Nephron (organoid): ENCODE data around the gene MYOD1.

Experiments
- H3K27ac Mint-ChIP-seq, 3 experiments: 2 replicates each; pipeline ENCODE4 v1.8.0; 2020; ENCODE audit warnings: mixed read lengths in 3 of 3, mild to moderate bottlenecking in 2 of 3, moderate library complexity in 1 of 3
- H3K27me3 Mint-ChIP-seq: 2 replicates; pipeline ENCODE4 v1.8.0; 2021; ENCODE audit warnings: low read depth, mild to moderate bottlenecking, moderate library complexity, mixed read lengths
- H3K36me3 Mint-ChIP-seq: 2 replicates; pipeline ENCODE4 v1.8.0; 2020; ENCODE audit warnings: low read depth, mixed read lengths
- H3K4me1 Mint-ChIP-seq: 2 replicates; pipeline ENCODE4 v1.8.0; 2020; ENCODE audit warnings: mixed read lengths
- H3K4me3 Mint-ChIP-seq, 3 experiments: 2 replicates each; pipeline ENCODE4 v1.8.0; 2020; ENCODE audit warnings: mild to moderate bottlenecking in 3 of 3, mixed read lengths in 3 of 3, moderate library complexity in 2 of 3
- H3K9me3 Mint-ChIP-seq: 2 replicates; pipeline ENCODE4 v1.8.0; 2020; ENCODE audit warnings: mixed read lengths
- CTCF ChIP-seq, 3 experiments: fragments of 200-600 bp; sonication (generic); IDR thresholded peaks; one replicate each; pipeline ENCODE4 v1.5.0; 2021; ENCODE audit warnings: antibody characterized with exemption in 3 of 3; ENCODE audit not compliant: unreplicated experiment in 3 of 3

MYOD1 gene

DNA sequence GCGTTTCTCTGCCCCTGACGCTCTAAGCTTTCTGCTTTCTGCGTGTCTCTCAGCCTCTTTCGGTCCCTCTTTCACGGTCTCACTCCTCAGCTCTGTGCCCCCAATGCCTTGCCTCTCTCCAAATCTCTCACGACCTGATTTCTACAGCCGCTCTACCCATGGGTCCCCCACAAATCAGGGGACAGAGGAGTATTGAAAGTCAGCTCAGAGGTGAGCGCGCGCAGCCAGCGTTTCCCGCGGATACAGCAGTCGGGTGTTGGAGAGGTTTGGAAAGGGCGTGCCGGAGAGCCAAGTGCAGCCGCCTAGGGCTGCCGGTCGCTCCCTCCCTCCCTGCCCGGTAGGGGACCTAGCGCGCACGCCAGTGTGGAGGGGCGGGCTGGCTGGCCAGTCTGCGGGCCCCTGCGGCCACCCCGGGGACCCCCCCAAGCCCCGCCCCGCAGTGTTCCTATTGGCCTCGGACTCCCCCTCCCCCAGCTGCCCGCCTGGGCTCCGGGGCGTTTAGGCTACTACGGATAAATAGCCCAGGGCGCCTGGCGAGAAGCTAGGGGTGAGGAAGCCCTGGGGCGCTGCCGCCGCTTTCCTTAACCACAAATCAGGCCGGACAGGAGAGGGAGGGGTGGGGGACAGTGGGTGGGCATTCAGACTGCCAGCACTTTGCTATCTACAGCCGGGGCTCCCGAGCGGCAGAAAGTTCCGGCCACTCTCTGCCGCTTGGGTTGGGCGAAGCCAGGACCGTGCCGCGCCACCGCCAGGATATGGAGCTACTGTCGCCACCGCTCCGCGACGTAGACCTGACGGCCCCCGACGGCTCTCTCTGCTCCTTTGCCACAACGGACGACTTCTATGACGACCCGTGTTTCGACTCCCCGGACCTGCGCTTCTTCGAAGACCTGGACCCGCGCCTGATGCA lies at the start of gene MYOD1:
Gene MYOD1, plus strand, starts transcription at position 544 of the 910 bp plus-strand sequence. Its CDS starts 212 bp downstream, at position 756.
- Mint-ChIP-seq H3K4me1 (peaks cover 5% of the 10 kb centered on the region), H3K36me3 (no peaks in the 10 kb centered on the region)

DNA sequence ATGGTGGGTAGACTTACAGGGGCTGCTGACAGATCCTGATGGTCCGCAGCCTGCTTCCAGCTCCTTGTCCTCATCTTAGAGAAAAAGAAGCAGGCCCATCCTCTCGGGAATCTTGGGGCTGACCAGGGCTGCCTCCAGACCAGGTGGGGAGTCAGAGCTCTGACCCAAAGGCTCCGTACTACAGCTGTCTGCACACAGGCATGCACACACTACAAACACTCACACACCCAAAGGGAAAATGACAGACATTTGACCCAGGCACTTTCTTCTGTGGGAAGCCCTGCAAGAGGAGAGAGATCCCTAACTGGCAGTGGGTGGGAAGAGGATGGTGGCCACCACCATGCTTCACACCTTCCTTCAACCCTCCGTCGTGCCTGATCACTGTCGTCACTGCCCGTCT lies 46.9 kb upstream of the MYOD1 start:
- Mint-ChIP-seq H3K4me1 (peaks cover 14% of the 10 kb centered on the region), H3K27ac (no peak overlapping the region), H3K4me3 (no peak overlapping the region), H3K27me3 (peaks cover 21% of the 10 kb centered on the region), H3K36me3 (peaks cover 4% of the 10 kb centered on the region), H3K9me3 (peaks cover 26% of the 10 kb centered on the region)
- TF ChIP-seq CTCF (IDR thresholded peaks at IDR 0.05; ENCODE audit: unreplicated experiment in 3 of 3), result no peak

More for the DNA sequence above, at the start of gene MYOD1:
- peak within 1 kb of the TSS; percentile 70 to 86 (median 81) for H3K4me3 Mint-ChIP-seq
- TF ChIP-seq CTCF (IDR thresholded peaks at IDR 0.05; ENCODE audit: unreplicated experiment in 3 of 3), result no peak
- peaks cover 54% of the 10 kb centered on the region for H3K27me3 Mint-ChIP-seq
- peak within 1 kb of the TSS in 2 of 3 experiments; percentile 28 to 36 for H3K27ac Mint-ChIP-seq
- H3K9me3 Mint-ChIP-seq, result no peaks in the 10 kb centered on the region

GRCh38 chr11:17673951-17674350 lies 45.4 kb upstream of the MYOD1 start:
- Mint-ChIP-seq H3K9me3 (peaks cover 30% of the 10 kb centered on the region), H3K27me3 (peaks cover 24% of the 10 kb centered on the region), H3K4me1 (peaks cover 14% of the 10 kb centered on the region), H3K27ac (no peak overlapping the region), H3K4me3 (no peak overlapping the region), H3K36me3 (peaks cover 4% of the 10 kb centered on the region)
- no peak for TF ChIP-seq CTCF (IDR thresholded peaks at IDR 0.05; ENCODE audit: unreplicated experiment in 3 of 3)

GRCh38 chr11:17682848-17683247 lies 36.5 kb upstream of the MYOD1 start:
- no peaks in the 10 kb centered on the region for H3K36me3 Mint-ChIP-seq
- H3K27me3 Mint-ChIP-seq, result peaks cover 31% of the 10 kb centered on the region
- H3K4me1 Mint-ChIP-seq, result peaks cover 17% of the 10 kb centered on the region
- H3K27ac Mint-ChIP-seq, result no peak overlapping the region
- H3K9me3 Mint-ChIP-seq, result peaks cover 3% of the 10 kb centered on the region
- TF ChIP-seq CTCF (IDR thresholded peaks at IDR 0.05; ENCODE audit: unreplicated experiment in 3 of 3), result no peak
- no peak overlapping the region for H3K4me3 Mint-ChIP-seq

GRCh38 chr11:17683377-17684161 lies 35.8 kb upstream of the MYOD1 start:
- H3K4me1 Mint-ChIP-seq, result peaks cover 17% of the 10 kb centered on the region
- H3K36me3 Mint-ChIP-seq, result no peaks in the 10 kb centered on the region
- H3K27me3 Mint-ChIP-seq, result peaks cover 31% of the 10 kb centered on the region

More at GRCh38 chr11:17683377-17684161, 35.8 kb upstream of the MYOD1 start:
- Mint-ChIP-seq H3K4me3 (no peak overlapping the region), H3K27ac (no peak overlapping the region), H3K9me3 (peaks cover 2% of the 10 kb centered on the region)
- no peak for TF ChIP-seq CTCF (IDR thresholded peaks at IDR 0.05; ENCODE audit: unreplicated experiment in 3 of 3)
